GM18508 (cell line): Measurements from ENCODE around the gene DLG2.

Experiments
- ATAC-seq: cut with Tn5 transposase; IDR thresholded peaks from one replicate; pipeline ENCODE4 v1.9.1; 2021; ENCODE audit warnings: moderate number of reproducible peaks; ENCODE audit not compliant: insufficient read depth, unreplicated experiment

DLG2 gene

GRCh38 chr11:83957038-83957900, 1669.9 kb downstream of the DLG2 start:
- ATAC-seq, result no peak

GRCh38 chr11:83956119-83956697, 1670.9 kb downstream of the DLG2 start:
- no peak for ATAC-seq

GRCh38 chr11:83954780-83955179, 1672.4 kb downstream of the DLG2 start:
- no peak for ATAC-seq

- ATAC-seq, result no peak
These were observed 1675.6 kb downstream of the DLG2 start for GRCh38 chr11:83951521-83951920.

GRCh38 chr11:83948200-83948599, 1678.9 kb downstream of the DLG2 start:
- no peak for ATAC-seq

- ATAC-seq, result no peak
These were observed 1681.2 kb downstream of the DLG2 start for GRCh38 chr11:83945976-83946375.

GRCh38 chr11:83941050-83941449, 1686.1 kb downstream of the DLG2 start:
- no peak for ATAC-seq

GRCh38 chr11:83938148-83938547, 1689.0 kb downstream of the DLG2 start:
- no peak for ATAC-seq

GRCh38 chr11:83933008-83933407, 1694.1 kb downstream of the DLG2 start:
- ATAC-seq, result no peak

GRCh38 chr11:83927422-83927821, 1699.7 kb downstream of the DLG2 start:
- no peak for ATAC-seq

- ATAC-seq, result no peak
These were observed 1702.2 kb downstream of the DLG2 start for GRCh38 chr11:83924795-83925542.

GRCh38 chr11:83923961-83924360, 1703.2 kb downstream of the DLG2 start:
- ATAC-seq, result no peak

- ATAC-seq, result no peak
These were observed 1704.2 kb downstream of the DLG2 start for GRCh38 chr11:83922953-83923352.

GRCh38 chr11:83922318-83922717, 1704.8 kb downstream of the DLG2 start:
- ATAC-seq, result no peak

GRCh38 chr11:83921447-83922192, 1705.5 kb downstream of the DLG2 start:
- no peak for ATAC-seq

GRCh38 chr11:83918476-83918875, 1708.7 kb downstream of the DLG2 start:
- ATAC-seq, result no peak

- no peak for ATAC-seq
These were observed 1712.1 kb downstream of the DLG2 start for GRCh38 chr11:83914995-83915394.

GRCh38 chr11:83909579-83910534, 1717.3 kb downstream of the DLG2 start:
- no peak for ATAC-seq

GRCh38 chr11:83908298-83908856, 1718.8 kb downstream of the DLG2 start:
- ATAC-seq, result no peak
